GM21390 (cell line): ENCODE data around the gene TPGS2.
"Not testable (repeated sequence)": the region's sequence is repeated elsewhere in the genome, so short reads cannot be mapped to it uniquely, and the experiment has no call there.

Source experiments
- ATAC-seq: cut with Tn5 transposase; IDR thresholded peaks from one replicate; pipeline ENCODE4 v1.9.1; 2021; ENCODE audit not compliant: unreplicated experiment

The TPGS2 gene

GRCh38 chr18:36825526-36825925, 3.3 kb downstream of the TPGS2 start:
- no peak for ATAC-seq

DNA sequence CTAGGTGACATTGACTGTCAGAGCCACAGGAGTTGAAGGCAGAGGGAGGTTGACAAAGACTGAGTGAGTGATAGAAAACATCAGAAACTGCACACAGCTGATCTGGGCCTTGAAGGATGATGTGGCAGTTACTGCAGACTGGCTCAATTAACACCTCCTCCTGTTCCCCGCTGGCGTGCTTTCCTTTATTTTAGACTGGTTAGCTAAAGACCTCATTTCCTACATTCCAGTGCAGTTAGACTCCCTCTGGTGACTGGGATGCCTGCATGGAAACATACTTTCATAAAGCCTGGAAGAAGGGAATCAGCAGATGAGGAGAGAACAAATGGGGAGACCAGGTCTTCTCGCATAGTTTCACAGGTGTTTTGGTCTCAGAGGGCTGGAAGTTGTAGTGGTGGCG, 7.1 kb downstream of the TPGS2 start:
- ATAC-seq = no peak

DNA sequence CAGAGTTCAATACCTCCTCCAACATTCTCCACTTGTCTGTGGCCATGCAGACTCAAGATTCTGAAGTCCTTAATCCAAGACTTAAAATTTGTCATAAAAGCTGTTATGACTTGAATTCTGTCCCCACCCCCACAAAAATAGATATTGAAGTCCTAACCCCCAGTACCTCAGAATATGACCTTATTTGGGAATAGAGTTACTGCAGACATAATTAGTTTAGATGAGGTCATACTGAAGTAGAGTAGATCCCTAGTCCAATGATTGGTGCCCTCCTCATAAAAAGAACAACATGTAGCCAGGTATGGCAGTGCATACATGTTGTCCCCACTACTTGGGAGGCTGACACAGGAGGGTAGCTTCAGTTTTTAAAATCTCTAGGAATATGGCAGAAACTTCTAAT, 9.2 kb downstream of the TPGS2 start:
- no peak for ATAC-seq

DNA sequence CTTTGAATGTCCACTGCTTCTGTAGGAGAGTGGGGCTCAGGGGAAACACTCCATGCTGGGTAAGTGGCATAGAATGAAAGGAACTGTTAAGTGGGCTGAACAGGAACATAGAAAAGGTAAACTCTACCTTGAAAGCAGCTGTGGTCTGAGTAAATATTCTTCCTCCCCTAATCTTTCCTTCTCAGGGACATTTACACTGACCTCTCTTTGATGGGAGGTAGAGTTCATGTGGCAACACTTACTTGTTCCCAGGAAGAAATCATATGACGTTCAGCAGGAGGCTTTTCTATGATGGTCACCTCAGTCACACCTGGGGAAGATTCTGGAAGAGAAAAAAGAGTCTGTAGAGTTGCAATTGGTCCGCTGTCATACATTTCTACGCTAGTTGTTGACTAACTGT, 10.2 kb downstream of the TPGS2 start:
- no peak for ATAC-seq

DNA sequence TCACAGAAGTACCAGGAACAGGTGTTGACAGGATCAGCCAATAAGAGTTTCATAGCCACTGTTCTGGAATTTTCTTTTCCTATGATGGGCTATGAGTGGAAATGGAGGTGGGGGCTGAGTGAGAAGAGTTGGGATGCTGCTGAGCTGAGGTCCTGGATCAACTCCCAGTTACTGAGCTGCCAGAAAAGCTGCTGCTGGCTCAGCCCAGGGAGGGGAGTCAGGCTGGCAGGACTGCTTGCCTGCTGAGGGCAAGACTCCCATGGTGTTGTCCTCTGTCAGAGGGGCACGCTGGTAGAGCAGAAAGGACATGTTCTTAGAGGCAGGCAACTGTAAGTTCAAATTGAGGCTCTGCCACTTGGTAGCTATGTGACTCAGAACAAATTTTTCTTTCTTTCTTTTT, 11.8 kb downstream of the TPGS2 start:
- no peak for ATAC-seq

DNA sequence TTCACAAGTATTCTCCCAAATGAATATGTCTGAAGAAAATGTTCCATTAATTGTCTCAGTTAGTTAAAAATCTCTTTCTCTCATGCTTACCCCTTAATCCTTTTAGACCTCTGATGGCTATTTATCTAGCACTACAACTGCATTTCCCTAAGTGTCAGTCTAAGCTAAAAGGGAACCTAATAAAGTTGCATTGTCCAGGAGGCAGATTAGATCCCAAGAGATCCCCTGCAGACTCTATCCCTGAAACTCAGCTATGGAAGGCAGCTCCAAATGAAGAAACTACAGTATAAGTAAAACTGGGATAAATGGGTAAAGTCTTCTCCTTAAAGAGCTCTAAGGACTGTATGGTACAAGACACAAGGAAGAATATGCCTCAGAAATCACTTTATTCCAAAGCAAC, 12.7 kb downstream of the TPGS2 start:
- not testable (repeated sequence) for ATAC-seq

- no peak for ATAC-seq
These were observed 13.8 kb downstream of the TPGS2 start for GRCh38 chr18:36814994-36815393.

- no peak for ATAC-seq
These were observed 15.0 kb downstream of the TPGS2 start for GRCh38 chr18:36813824-36814223.

DNA sequence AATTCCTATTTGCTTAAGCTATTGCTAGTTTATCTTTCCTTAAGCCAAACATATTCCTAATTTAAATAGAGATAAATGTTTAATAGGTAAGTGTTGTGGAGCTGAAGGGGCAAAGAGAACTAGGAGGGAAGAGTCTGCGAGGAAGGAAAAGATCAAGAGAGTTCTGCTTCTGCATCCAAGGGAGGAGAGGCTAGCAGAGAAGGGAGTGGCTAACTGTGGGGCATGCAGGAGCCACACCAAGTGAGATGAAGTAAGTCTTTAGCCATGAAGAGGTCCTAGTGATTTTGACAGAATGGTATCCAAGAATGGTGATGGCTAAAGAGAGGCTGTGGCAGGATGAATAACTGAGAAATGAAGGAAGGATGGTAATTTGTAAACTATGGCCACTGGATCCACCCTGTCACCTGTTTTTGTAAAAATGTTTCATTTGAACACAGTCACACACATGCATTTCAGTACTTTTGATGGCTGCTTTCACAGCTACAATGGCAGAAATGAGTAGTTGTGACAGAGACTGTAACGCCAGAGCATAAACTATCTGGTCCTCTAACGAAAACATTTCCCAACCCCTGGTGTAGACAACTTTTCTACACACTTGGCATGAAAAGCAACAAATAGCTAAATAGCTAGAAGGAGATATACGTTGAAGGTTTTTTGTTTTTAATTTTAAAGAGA, 15.6 kb downstream of the TPGS2 start:
- ATAC-seq = no peak

- ATAC-seq = no peak
These were observed 16.1 kb downstream of the TPGS2 start for GRCh38 chr18:36812678-36813077.

DNA sequence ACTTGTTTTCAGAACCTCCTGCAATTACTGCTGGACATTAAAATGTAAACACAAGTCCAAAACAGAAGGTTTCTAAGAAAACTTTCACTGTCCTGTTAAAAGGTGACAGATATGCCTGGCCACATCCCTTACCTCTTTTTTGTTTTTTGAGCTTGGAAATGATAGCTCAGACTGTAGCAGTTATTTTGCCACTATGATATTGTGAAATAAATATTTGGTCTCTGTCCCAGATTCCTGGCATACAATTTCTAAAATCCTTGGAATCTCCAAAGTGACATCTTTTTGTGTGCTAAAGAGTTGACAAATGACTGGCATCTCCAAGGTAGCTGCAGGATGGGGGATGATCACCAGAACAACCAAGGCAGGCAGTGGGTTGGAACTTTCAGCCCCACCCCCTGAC, 16.8 kb downstream of the TPGS2 start:
- ATAC-seq = no peak

- no peak for ATAC-seq
These were observed 17.4 kb downstream of the TPGS2 start for GRCh38 chr18:36811430-36811829.

GRCh38 chr18:36809590-36810381, 19.0 kb downstream of the TPGS2 start:
- peak; percentile 98 for ATAC-seq

DNA sequence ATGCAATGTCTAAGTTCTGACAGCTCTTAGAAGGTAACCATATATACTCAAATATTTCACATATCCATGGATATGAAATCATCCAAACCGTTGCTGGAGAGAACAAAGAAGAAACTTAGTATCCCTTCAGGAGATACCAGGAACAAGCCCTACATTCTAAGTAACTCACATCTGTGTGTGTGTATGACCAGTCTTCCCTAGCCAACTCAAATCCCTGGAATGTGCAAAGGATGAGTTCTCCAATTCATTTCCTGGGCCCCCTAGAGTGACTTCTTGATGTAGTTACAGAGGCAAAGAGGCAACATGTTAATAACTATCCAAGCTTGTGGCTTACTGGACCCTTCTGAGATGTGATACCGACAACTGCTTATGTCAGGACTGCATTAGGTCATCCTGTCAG, 20.1 kb downstream of the TPGS2 start:
- no peak for ATAC-seq

DNA sequence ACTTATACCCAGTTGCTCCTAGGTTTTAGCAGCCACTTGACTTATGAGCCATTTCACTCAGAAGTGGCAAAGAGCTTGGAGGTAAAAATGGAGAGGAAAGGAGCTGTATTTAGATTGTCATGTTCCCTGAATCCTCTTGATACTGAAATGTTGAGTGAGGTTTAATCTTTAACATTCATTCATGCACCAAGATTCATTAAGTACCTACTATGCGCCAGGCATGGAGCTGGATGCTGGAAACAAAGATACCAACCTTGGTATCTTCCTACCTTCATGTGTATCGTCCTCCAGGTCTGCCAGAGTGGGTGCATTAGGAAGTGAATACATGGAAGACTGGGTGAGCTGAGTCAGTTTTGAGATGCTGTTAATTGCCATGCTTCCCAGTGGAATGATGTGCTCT, 23.7 kb downstream of the TPGS2 start:
- no peak for ATAC-seq

DNA sequence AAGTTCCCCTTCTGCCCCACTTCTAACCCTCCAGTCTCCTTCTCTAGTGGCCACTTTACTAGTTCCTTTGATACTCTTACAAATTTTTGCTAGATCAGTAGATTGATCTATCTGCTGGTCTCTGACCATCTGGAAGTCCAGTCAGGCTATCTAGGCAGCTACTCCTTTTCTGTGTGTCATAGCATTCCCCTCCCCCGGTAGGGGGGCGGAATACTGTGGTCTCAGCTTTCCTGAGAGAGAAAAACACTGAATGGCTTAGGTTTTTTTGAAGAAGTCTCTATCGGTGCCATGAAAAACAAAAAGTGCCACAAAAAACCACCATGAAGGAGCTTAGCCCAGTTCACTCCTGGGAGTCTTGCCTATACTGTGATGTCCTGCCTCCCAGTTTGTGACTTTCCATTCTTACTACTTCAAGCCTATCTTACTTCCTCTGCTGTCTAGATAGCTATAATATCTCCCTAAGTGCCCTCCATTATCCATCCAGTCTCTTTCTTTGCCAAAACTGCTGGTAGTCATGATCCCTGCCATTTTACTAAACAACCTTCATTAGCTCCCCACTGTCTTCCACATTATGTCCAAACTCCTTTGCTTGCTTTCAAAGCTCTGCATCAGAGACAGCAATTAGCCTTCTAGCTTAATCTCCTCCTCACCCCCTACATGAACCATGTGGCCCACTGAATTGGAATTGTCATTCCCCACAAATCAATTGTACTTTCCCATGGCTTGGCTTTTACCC, 29.9 kb downstream of the TPGS2 start:
- ATAC-seq = no peak

GRCh38 chr18:36792634-36793283, 36.0 kb downstream of the TPGS2 start:
- no peak for ATAC-seq

DNA sequence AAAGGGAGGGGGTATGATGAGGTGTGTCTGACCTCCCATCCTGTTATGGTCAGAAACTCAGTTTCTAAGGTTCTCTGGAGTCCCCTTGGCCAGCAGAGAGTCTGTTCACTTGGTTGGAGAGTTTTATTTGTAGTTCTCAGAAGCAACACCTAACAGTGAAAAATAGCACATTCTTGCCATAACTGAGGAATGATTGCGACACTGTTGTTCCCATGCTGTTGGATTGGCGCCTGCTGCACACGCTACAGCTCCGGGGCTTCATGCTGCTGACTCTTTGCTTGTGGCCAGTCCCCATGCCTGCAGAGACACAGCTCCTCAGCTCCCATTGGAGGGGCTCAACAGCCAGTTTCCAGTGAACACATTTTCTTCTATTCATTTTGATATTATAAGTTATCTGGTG, 42.1 kb downstream of the TPGS2 start:
- ATAC-seq = no peak

GRCh38 chr18:36783792-36784191, 45.0 kb downstream of the TPGS2 start:
- ATAC-seq = no peak

GRCh38 chr18:36782710-36783109, 46.1 kb downstream of the TPGS2 start:
- ATAC-seq = no peak

- no peak for ATAC-seq
These were observed 48.1 kb downstream of the TPGS2 start for GRCh38 chr18:36780748-36781147.
